Activated gamma-delta T cell treated with Interleukin-2 at 50 U/mL for 16 hours (primary cell): Measurements from ENCODE around the gene IQCE.
"Not testable (repeated sequence)": the region's sequence is repeated elsewhere in the genome, so short reads cannot be mapped to it uniquely, and the experiment has no call there.

ENCODE experiments used
- DNase-seq: peaks from one replicate; pipeline ENCODE4 v3.0.0-alpha.2; 2020

The IQCE gene

GRCh38 chr7:2580636-2581035 is 21.9 kb downstream of the IQCE start:
- no peak for DNase-seq

- no peak for DNase-seq
Observed at GRCh38 chr7:2582006-2582735, 23.4 kb downstream of the IQCE start.

GRCh38 chr7:2583798-2584580 is 25.2 kb downstream of the IQCE start:
- DNase-seq = no peak

GRCh38 chr7:2585446-2585845 is 26.7 kb downstream of the IQCE start:
- no peak for DNase-seq

- DNase-seq = no peak
Observed at GRCh38 chr7:2586326-2587020, 27.7 kb downstream of the IQCE start.

GRCh38 chr7:2587134-2587533 is 28.4 kb downstream of the IQCE start:
- no peak for DNase-seq

- no peak for DNase-seq
Observed at GRCh38 chr7:2587778-2588177, 29.0 kb downstream of the IQCE start.

- DNase-seq = no peak
Observed at GRCh38 chr7:2589341-2589740, 30.6 kb downstream of the IQCE start.

- DNase-seq = not testable (repeated sequence)
Observed at GRCh38 chr7:2589941-2590340, 31.2 kb downstream of the IQCE start.

- no peak for DNase-seq
Observed at GRCh38 chr7:2592375-2592865, 33.6 kb downstream of the IQCE start.

GRCh38 chr7:2593036-2593727 is 34.4 kb downstream of the IQCE start:
- no peak for DNase-seq

GRCh38 chr7:2594599-2594998 is 35.8 kb downstream of the IQCE start:
- no peak for DNase-seq

- no peak for DNase-seq
Observed at GRCh38 chr7:2595258-2595860, 36.6 kb downstream of the IQCE start.

- DNase-seq = no peak
Observed at GRCh38 chr7:2596464-2597272, 37.9 kb downstream of the IQCE start.

- DNase-seq = no peak
Observed at GRCh38 chr7:2597273-2597640, 38.5 kb downstream of the IQCE start.

GRCh38 chr7:2598154-2598823 is 39.5 kb downstream of the IQCE start:
- no peak for DNase-seq

- DNase-seq = no peak
Observed at GRCh38 chr7:2601065-2601464, 42.3 kb downstream of the IQCE start.

GRCh38 chr7:2601907-2602306 is 43.1 kb downstream of the IQCE start:
- DNase-seq = no peak

GRCh38 chr7:2602406-2603043 is 43.7 kb downstream of the IQCE start:
- no peak for DNase-seq
